Stimulated activated CD8-positive, alpha-beta memory T cell treated with anti-CD3 and anti-CD28 coated beads, Interleukin-12 subunit alpha, Interleukin-12 subunit beta, amount 100 ng/mL, for 24 hours (primary cell): ENCODE results near the gene TNFSF12.
A peak's percentile ranks its signal among the peaks of the same experiment; 100 is the strongest.

Source experiments
- DNase-seq: peaks from one replicate; pipeline ENCODE4 v3.0.0-alpha.2; 2020; ENCODE audit errors: extremely low read depth

The TNFSF12 gene

GRCh38 chr17:7541074-7541621 lies 7.7 kb upstream of the TNFSF12 start:
- no peak for DNase-seq

GRCh38 chr17:7544911-7545310 lies 3.9 kb upstream of the TNFSF12 start:
- DNase-seq: no peak

- DNase-seq: no peak
These were observed 670 bp downstream of the TNFSF12 start for GRCh38 chr17:7549401-7550055.

GRCh38 chr17:7550344-7550743 lies 1.5 kb downstream of the TNFSF12 start:
- no peak for DNase-seq

- no peak for DNase-seq
These were observed 2.5 kb downstream of the TNFSF12 start for GRCh38 chr17:7551396-7551795.

- DNase-seq: no peak
These were observed 3.8 kb downstream of the TNFSF12 start for GRCh38 chr17:7552621-7553051.

- no peak for DNase-seq
These were observed 4.5 kb downstream of the TNFSF12 start for GRCh38 chr17:7553356-7553755.

- no peak for DNase-seq
These were observed 6.6 kb downstream of the TNFSF12 start for GRCh38 chr17:7555320-7555948.

GRCh38 chr17:7556627-7557026 lies 7.8 kb downstream of the TNFSF12 start:
- DNase-seq: no peak

GRCh38 chr17:7557147-7557764 lies 8.4 kb downstream of the TNFSF12 start:
- DNase-seq: no peak

GRCh38 chr17:7557775-7558543 lies 9.1 kb downstream of the TNFSF12 start:
- DNase-seq: no peak

GRCh38 chr17:7558544-7559319 lies 9.9 kb downstream of the TNFSF12 start, which contains the start of gene TNFSF13:
Gene TNFSF13 (plus strand): TSS chr17:7558750. CDS start chr17:7559040, 290 bp downstream.
- DNase-seq: no peak

- DNase-seq: no peak
These were observed 10.7 kb downstream of the TNFSF12 start for GRCh38 chr17:7559320-7560171.

GRCh38 chr17:7560172-7561027 lies 11.5 kb downstream of the TNFSF12 start:
- DNase-seq: no peak

- DNase-seq: no peak
These were observed 12.2 kb downstream of the TNFSF12 start for GRCh38 chr17:7561028-7561575.

GRCh38 chr17:7561589-7562207 lies 12.8 kb downstream of the TNFSF12 start, which contains the start of gene SENP3:
Gene SENP3 (plus strand): TSS chr17:7561919. CDS start chr17:7563077, 1,158 bp downstream.
- DNase-seq: peak; percentile 75

GRCh38 chr17:7562208-7562605 lies 13.3 kb downstream of the TNFSF12 start:
- no peak for DNase-seq

GRCh38 chr17:7563115-7563869 lies 14.4 kb downstream of the TNFSF12 start:
- DNase-seq: no peak
